IPS DF 19.7 (cell line): ENCODE data around the gene SLC17A4.

ENCODE experiments used
- DNase-seq: peaks from one replicate; pipeline ENCODE4 v3.0.0-alpha.2; 2013; ENCODE audit warnings: low read depth, low spot score

The SLC17A4 gene

GRCh38 chr6:25815194-25815593 lies 60.7 kb downstream of the SLC17A4 start:
- no peak for DNase-seq

DNA sequence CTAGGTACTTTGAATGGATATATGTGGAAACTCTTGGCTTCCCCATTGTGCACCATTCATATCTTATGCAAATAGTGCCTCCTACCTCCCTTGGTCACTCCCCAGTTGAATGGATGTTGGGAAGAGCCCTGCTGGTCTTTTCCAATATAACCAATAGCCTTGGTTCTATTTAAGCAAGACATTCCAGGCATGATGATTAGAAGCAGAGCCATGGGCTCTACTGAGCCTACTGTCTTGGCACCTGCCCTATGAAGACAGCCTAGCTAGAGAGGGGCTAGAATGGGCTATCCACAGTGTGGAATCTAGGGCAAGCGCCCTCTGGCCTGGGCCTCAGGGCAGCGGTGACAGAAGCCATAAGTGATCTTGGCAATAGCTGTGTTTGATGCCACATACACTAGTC lies 61.7 kb downstream of the SLC17A4 start:
- no peak for DNase-seq

- no peak for DNase-seq
Observed at GRCh38 chr6:25821341-25821740, 66.8 kb downstream of the SLC17A4 start.

GRCh38 chr6:25829375-25829774 lies 74.8 kb downstream of the SLC17A4 start:
- DNase-seq: no peak

GRCh38 chr6:25830458-25830857 lies 75.9 kb downstream of the SLC17A4 start:
- no peak for DNase-seq
